CD4-positive, alpha-beta T cell treated with Interleukin-6 at 100 ng/mL for 8 hours (primary cell): Measurements from ENCODE around the gene TSHZ3.

Experiments used
- DNase-seq: peaks from one replicate; pipeline ENCODE4 v3.0.0-alpha.2; 2020; ENCODE audit warnings: mixed read lengths, low spot score

The TSHZ3 gene

GRCh38 chr19:31313291-31314030 lies 35.8 kb downstream of the TSHZ3 start:
- DNase-seq, result no peak

- no peak for DNase-seq
Measured at GRCh38 chr19:31312677-31313244, 36.5 kb downstream of the TSHZ3 start.

- DNase-seq, result no peak
Measured at GRCh38 chr19:31312009-31312676, 37.1 kb downstream of the TSHZ3 start.

GRCh38 chr19:31310432-31311133 lies 38.7 kb downstream of the TSHZ3 start:
- no peak for DNase-seq

GRCh38 chr19:31308781-31309180 lies 40.5 kb downstream of the TSHZ3 start:
- DNase-seq, result no peak

GRCh38 chr19:31307071-31307669 lies 42.1 kb downstream of the TSHZ3 start:
- no peak for DNase-seq

GRCh38 chr19:31306006-31306753 lies 43.1 kb downstream of the TSHZ3 start:
- DNase-seq, result no peak

GRCh38 chr19:31304831-31305312 lies 44.4 kb downstream of the TSHZ3 start:
- no peak for DNase-seq

GRCh38 chr19:31303262-31303815 lies 45.9 kb downstream of the TSHZ3 start:
- DNase-seq, result no peak

GRCh38 chr19:31301306-31301980 lies 47.8 kb downstream of the TSHZ3 start:
- no peak for DNase-seq

GRCh38 chr19:31300422-31300821 lies 48.8 kb downstream of the TSHZ3 start:
- no peak for DNase-seq

- DNase-seq, result no peak
Measured at GRCh38 chr19:31299665-31300064, 49.6 kb downstream of the TSHZ3 start.

- no peak for DNase-seq
Measured at GRCh38 chr19:31297991-31298390, 51.2 kb downstream of the TSHZ3 start.

GRCh38 chr19:31296741-31297390 lies 52.4 kb downstream of the TSHZ3 start:
- no peak for DNase-seq

- DNase-seq, result no peak
Measured at GRCh38 chr19:31294189-31294588, 55.0 kb downstream of the TSHZ3 start.

- DNase-seq, result no peak
Measured at GRCh38 chr19:31292639-31293185, 56.5 kb downstream of the TSHZ3 start.

- DNase-seq, result no peak
Measured at GRCh38 chr19:31290931-31291590, 58.2 kb downstream of the TSHZ3 start.

- no peak for DNase-seq
Measured at GRCh38 chr19:31289976-31290375, 59.3 kb downstream of the TSHZ3 start.

- no peak for DNase-seq
Measured at GRCh38 chr19:31289381-31289880, 59.8 kb downstream of the TSHZ3 start.
